NCI-H526 (cell line): ENCODE measurements around the gene FBXW10B.
"Not testable (repeated sequence)": the region's sequence is repeated elsewhere in the genome, so short reads cannot be mapped to it uniquely, and the experiment has no call there.

Experiments
- DNase-seq, 2 experiments: peaks; one replicate each; lab custom pipeline; 2025; lab: John Stamatoyannopoulos, UW

Gene FBXW10B

DNA sequence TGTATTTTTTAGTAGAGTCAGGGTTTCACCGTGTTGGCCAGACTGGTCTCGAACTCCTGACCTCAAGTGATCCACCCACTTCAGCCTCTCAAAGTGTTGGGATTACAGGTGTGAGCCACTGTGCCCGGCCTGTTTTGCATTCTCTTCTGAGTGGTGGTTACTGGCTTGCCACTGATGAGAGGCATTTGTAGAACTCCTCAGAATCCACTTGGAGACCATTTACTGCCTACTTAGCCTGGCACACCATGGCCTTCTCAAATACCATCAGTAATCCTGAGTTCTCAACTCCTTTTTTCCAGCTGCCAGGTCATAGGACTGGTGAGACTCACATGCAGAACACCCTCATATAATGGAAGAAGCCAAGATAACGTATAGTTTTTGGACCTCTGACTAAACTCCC, 22.5 kb upstream of the FBXW10B start:
- DNase-seq = not testable (repeated sequence)

DNA sequence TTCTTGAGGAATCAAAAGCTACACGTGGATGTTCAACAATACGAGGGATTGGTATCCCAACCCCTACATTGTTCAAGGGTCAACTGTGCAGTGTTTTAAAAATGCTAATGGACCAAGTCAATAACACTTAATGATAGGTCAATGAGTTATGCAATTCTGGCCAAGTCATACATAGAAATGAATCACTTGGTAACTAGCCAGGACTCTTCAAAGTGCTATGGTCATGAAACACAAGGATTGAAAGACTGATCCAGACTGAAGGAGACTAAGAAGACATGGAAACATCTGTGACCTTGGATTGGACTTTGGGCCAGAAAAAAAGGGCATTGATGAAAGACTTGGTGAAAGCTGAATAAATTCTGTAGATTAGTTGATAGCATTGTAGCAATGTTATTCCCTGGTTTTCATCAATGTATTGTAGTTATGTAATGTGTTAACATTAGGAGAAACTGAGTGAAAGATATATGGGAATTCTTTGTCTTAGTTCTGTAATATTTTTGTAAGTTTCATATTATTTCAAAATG, 11.5 kb upstream of the FBXW10B start:
- DNase-seq = not testable (repeated sequence)

DNA sequence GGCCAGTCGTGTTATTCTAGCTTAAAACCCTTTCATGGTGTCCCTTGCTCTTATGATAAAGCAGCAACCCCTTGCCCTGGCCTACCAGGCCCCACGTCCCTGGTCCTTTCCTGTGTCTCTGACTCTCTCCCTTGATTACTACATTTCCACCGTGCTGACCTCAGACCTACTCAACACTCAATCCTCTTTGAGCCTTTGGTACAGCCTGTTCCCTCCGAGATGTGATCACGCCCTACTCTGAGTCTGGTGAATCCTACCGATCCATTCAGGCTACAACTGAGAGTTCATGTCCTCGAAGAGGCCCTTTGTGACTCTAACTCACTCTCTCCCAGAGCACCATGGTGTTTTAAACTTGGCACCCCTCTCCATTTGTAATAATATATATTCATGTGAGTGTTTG, 10.5 kb upstream of the FBXW10B start:
- not testable (repeated sequence) for DNase-seq

DNA sequence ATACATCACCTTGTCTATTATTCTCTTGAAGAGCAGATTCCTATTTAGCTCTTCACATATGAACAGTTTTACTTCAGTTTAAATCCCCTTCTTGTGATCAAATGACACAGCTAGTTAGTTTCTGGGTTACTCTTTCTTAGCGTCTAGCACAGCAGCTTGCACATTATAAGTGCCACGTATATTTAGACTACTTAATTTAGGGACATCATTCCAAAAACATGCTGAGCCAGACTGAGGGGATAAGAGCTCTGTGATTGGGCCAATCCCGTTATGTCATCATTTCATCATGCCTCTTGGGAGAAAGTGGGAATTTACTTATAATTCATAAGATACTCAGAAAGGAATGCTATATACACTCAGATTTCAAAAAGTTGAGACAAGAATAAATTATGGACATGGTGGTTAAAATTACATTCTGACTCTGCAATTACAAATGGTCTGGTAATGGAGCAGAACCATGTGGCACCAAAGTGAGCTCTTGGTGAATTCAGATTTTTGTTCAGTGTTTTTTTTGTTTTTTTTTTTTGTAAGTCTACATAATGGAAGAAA, 4.2 kb upstream of the FBXW10B start:
- not testable (repeated sequence) for DNase-seq

DNA sequence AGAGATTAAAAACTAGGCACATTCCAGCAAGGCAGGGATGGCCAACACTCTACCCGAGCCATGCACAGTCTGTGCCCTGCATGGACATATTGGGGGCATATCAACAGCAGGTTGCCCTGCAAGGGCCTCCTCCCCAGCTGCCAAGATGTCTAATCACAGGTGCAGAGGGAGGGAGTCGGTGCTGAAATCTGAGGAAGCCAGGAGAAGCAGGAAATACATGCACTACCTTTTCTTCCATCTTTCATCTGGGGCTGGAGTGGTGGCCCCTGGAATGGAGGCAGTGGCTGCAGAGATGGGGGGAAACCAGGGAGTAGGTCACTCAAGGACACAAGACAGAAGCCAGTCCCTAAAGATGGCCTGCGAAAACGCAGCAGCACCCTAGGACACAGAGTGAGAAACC, 3.8 kb upstream of the FBXW10B start:
- DNase-seq = not testable (repeated sequence)

DNA sequence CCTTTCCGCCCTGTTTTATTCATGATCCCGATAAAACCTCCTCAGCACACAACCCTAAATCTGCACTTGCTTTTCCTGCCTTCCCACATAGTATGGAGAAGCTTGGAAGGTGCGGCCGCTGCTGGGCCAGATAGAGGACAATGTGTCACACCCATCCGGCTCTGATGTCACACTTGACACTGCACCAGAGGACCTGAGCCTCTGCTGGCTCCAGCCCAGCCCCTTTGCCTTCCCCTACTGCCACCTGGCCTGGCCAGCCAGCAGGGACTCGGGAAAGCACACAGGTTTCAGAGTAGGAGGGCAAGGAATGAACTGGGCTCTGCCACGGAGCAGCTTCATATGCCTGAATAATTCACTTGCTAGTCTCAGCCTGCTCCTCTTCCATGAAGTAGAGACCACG, 2.6 kb upstream of the FBXW10B start:
- not testable (repeated sequence) for DNase-seq

DNA sequence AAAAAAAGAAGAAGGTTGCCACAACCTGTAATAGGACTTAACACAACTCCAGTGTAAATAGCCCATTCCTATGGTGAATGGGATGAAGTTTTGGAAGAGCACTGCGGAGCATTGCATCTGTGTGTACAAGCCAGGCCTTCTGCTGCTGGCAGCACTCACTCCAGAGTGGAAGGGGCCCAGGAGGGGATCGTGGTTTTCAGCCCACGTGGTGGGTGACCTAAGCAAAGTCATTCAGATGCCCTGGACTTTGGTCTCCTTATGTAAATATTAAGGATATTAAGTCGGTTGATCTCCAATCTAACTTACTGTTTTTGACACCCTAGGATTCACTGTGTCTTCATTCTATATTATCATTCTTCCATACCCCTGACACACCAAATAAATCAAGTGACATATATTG, 2.7 kb downstream of the FBXW10B start:
- not testable (repeated sequence) for DNase-seq

DNA sequence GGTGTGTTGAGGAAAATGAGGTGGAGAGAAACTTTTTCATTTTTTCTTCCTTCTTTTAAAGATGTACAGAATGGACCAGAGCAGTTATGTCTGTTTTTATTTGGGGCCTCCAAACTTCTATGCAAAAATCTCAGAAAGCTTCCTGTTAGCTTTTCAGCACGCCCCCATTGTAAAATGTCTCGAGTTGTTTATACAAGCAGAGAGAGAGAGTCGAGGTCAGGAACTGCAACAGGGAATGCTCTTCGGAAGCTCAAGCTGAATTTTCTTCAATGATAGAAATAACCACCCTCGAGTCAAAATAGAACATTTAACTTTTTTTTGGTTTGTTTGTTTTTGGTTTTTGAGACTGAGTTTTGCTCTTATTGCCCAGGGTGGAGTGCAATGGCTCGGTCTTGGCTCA, 3.7 kb downstream of the FBXW10B start:
- DNase-seq = not testable (repeated sequence)

DNA sequence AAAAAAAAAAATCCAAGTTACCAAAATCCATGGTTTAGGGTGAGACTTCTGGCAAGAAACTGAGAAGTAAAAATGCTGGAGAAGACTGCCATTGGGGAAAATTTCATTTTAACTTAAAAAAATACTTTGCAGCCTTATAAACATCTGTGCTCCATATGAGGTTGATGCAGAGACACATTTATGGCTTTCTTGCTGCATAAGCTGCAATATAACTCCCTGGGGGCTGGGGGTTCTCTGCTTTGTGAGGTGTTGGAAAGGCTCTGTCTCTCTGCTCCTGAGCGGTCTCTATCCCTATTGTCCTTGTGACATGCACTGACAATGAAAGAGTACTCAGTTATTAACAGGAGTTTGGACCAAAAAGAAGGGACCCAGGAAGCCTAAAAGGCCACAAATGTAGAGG, 6.4 kb downstream of the FBXW10B start:
- not testable (repeated sequence) for DNase-seq

DNA sequence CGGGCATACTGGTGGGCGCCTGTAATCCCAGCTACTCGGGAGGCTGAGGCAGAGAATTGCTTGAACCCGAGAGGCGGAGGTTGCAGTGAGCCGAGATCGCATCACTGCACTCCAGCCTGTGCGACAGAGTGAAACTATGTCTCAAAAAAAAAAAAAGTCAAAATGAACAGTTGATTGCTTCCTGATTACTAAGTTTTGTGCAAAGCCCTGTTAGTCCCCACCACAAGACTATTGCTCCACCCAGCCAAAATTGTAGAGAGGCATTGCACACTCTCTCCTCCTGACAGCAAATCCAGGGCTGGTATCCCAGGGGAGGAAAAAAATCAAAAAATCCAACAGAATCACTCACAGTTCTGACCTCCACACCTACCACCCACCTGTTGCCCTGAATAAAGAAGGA, 26.5 kb downstream of the FBXW10B start:
- not testable (repeated sequence) for DNase-seq

DNA sequence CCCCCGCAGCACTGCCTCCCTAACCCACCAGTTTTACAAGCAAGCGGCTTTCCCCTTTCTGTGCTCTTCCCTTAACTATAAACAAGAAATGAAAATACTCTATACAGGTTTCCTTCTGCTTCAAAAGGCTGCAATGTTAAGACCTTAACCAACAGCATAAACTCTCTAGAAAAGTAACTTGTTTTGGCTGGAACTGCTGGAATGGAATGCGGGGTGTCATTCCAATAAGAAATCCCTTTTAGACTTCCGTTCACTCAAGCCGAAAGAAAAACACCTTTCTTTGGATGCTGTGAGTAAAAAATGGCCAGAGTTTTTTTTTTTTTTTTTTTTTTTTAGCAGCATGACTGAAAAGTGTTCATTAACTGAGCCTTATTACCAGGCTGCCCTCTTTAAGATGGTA, 27.5 kb downstream of the FBXW10B start:
- DNase-seq = not testable (repeated sequence)

DNA sequence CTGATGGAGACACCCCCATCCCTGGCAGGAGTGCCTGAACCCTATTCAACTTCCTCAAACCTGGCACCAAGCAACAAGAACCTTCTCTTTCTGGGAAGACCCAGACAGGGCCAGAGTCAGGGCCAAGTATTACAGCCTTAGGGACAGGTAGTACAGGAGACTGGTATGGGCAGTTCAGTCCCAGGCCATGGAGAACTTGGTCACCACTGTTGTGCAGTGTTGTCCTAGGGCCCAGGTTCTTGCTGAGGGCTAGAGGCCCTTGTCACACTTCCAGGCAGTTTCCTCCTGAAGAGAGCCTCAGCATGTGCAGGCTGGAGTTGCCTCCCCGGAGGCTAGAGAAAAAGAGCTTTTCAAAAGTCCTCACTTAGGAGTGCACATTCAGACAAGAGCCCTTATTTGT, 28.7 kb downstream of the FBXW10B start:
- not testable (repeated sequence) for DNase-seq

DNA sequence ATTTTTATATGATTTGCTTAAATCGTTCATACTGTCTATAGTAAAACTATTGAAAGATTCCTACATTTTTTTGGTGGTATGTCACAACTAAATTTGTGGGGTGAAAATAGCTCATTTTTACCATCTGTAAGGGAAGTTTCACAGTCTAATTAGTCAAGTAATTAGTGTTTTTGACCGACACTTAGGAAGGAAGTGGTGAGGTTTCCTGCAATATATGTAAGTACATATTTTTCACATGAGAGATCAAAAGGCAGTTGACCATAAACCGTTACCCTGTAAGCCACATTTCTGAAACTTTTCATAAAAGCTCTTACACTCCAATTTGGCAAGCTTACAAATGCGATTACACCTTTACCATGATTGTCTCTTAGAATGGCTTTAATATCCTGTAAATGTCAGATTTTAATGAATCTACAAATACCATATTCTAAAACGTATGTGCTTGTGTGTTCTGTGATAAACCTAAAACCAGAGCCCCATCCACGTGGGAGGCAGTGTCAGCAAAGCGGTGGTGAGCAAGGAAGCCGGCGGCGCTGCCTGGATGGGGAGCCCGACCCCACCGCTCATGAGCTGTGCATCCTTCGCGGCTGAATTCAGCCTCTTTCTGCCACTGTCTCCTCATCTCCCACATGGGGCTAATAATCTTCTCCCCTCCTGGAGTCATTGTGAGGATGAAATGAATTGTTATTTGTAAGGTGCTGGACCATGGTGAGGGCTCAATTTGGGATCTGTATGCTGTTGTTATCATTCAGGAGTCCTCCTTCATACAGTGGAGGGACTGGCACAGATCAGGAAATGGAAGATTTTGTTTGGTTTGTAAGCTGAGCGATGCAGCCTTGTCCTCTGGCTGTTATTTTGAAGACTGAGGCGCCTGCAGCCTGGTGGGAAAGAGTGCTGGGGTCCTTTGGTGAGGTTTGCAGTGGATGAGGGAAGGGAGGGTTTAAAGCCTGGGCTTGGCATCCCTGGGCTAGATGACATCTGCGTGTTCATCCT, 29.7 kb downstream of the FBXW10B start:
- not testable (repeated sequence) for DNase-seq

DNA sequence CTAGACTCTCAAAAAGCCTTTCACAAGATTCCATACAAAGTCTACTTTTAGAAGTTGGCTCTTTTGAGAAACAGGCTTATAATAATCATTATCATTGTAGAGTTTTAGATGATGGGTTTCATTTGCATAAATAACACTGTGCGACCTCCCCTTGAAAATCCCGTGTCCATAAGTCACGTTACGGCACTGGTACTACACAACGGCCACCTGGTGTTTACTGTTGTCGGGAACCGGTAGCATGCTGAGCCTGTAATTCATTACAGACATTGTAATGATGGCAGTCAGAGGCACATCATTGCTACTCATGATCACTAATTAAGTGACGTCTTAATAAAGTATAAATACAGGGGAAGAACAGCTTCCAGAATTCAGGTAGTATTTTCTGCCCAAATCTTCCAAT, 31.5 kb downstream of the FBXW10B start:
- not testable (repeated sequence) for DNase-seq

DNA sequence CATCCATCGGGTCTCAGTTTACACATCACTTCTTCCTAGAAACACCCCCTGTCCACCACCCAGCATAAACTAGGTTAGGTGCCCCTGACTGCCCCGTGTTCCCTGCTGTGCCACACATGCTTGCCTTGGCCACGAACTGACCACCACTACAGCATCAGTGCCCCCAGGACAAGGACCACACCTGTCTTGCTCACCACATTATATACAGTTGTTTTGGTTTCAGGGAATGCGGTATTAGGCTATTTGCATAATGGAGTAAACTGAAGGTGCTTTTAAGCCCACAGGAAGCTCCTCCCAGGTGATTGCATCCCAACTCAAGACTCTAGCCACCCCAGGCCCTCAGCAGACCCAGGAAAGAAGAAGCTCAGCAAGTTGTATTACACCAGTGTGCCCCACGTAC, 36.2 kb downstream of the FBXW10B start:
- DNase-seq = not testable (repeated sequence)

DNA sequence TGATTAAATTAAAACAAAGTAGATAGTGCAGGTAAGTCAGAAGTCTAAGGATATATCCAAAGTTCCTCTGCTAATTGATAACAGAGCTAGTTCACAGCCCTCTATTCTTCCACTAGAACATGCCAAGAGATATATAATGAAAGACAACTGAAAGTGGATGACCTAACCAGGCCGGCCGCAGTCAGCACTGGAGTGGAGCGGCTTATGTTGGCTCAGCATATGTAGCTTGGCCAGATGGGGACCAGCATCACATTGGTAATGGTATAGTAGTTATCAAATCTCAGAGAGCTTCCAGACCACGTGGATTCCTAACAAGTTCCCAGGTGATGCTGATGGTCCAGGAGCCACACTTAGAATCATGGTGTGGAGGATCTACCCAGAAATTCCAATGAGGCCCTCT, 38.0 kb downstream of the FBXW10B start:
- DNase-seq = not testable (repeated sequence)

DNA sequence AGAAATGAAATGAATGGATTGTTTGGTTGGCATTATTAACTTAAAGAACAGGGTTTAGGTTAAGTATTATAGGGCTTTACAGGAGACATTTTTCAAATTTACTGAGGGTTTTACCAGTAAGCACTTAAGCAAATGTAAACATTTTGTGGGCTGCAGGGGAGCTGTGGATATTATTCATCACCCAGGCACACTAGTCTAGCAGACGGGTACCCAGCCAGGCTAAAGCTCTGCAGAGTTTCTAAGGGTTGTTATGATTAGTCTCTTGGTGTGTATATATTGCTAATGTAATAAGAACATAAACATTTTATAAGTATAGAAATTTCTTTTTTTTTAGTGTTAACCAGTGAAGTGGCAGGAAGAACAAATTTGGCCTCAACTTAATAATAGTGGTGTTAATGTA, 42.7 kb downstream of the FBXW10B start:
- DNase-seq = not testable (repeated sequence)

DNA sequence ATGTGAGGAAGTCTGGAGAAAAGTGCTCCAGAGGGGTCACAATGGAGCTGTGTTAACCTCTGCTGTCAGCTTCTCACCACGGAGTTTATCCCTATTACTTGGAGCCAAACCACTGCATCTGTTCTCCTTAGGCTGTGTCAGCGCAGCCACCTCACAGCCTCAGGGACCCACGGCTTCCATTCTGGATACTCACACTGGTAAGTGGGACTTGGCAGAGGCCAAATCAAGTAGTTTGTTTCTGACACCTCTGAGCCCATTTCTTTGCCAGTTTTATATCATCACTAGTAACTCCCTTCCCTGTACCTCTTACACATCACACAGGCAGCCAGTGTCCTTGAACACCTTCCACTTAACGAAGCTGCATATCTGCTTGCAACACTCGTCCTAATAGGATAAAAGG, 44.8 kb downstream of the FBXW10B start:
- DNase-seq = not testable (repeated sequence)

DNA sequence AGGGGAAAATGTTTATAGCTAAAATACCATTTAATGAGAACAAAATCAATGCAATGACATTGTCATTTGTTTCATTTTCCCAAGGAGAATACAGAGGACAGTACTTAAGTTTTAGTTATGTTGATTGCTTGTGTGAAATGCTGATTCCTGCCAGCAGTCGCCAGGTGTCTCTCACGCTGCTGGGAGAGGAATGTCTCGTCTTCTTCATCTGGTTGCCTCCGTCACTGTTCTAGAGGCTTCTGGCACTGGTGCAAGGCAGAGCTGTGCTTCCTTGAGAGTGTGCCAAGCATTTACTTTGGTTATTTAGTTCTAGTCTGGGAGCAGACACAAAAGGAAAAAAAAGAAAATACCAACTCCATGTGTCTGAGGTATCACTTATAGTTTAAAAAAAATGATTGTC, 45.6 kb downstream of the FBXW10B start:
- DNase-seq = not testable (repeated sequence)
